HUES6 (cell line): ENCODE measurements around the gene ACOT7.

Experiments used
- H3K27ac ChIP-seq: 2 replicates; pipeline ENCODE4 v1.7.0; 2013; ENCODE audit warnings: low read depth, mild to moderate bottlenecking, low read length, inconsistent platforms
- H3K27me3 ChIP-seq: 2 replicates; pipeline ENCODE4 v1.6.1; 2013; ENCODE audit warnings: low read length; ENCODE audit not compliant: control insufficient read depth, insufficient read depth
- H3K36me3 ChIP-seq: 2 replicates; pipeline ENCODE4 v1.6.1; 2013; ENCODE audit warnings: low read length; ENCODE audit not compliant: control insufficient read depth, insufficient read depth
- H3K4me1 ChIP-seq: 2 replicates; pipeline ENCODE4 v1.6.1; 2013; ENCODE audit warnings: low read length; ENCODE audit not compliant: control insufficient read depth, insufficient read depth
- H3K4me3 ChIP-seq: 2 replicates; pipeline ENCODE4 v1.5.1; 2013; ENCODE audit warnings: low read depth, low read length
- H3K9ac ChIP-seq: one replicate; pipeline ENCODE4 v1.6.1; 2013; ENCODE audit warnings: mild to moderate bottlenecking, low read length
- H3K9me3 ChIP-seq: 2 replicates; pipeline ENCODE4 v1.6.1; 2013; ENCODE audit warnings: low read depth, low read length; ENCODE audit not compliant: control insufficient read depth, insufficient read depth

The ACOT7 gene

GRCh38 chr1:6243993-6244392, 149.6 kb downstream of the ACOT7 start, which contains the start of gene HES3:
TSS of gene HES3 (plus strand) at chr1:6244179. CDS start at chr1:6244366, 187 bp downstream.
- Histone ChIP-seq H3K27ac (no peak within 1 kb of the TSS), H3K4me1 (peaks cover 43% of the 10 kb centered on the region), H3K27me3 (peaks cover 82% of the 10 kb centered on the region), H3K9ac (peak within 1 kb of the TSS; percentile 43), H3K36me3 (no peaks in the 10 kb centered on the region), H3K4me3 (peak within 1 kb of the TSS; percentile 71), H3K9me3 (no peaks in the 10 kb centered on the region)

- H3K36me3 ChIP-seq, result no peaks in the 10 kb centered on the region
- peaks cover 42% of the 10 kb centered on the region for H3K4me1 ChIP-seq
- peak overlapping the region; percentile 30; the same call in 1 of the 2 replicates for H3K4me3 ChIP-seq
- no peaks in the 10 kb centered on the region for H3K9me3 ChIP-seq
- H3K27ac ChIP-seq, result no peak overlapping the region
- H3K27me3 ChIP-seq, result peaks cover 74% of the 10 kb centered on the region
- H3K9ac ChIP-seq, result no peak overlapping the region
These were observed 150.3 kb downstream of the ACOT7 start for GRCh38 chr1:6243053-6243834.

DNA sequence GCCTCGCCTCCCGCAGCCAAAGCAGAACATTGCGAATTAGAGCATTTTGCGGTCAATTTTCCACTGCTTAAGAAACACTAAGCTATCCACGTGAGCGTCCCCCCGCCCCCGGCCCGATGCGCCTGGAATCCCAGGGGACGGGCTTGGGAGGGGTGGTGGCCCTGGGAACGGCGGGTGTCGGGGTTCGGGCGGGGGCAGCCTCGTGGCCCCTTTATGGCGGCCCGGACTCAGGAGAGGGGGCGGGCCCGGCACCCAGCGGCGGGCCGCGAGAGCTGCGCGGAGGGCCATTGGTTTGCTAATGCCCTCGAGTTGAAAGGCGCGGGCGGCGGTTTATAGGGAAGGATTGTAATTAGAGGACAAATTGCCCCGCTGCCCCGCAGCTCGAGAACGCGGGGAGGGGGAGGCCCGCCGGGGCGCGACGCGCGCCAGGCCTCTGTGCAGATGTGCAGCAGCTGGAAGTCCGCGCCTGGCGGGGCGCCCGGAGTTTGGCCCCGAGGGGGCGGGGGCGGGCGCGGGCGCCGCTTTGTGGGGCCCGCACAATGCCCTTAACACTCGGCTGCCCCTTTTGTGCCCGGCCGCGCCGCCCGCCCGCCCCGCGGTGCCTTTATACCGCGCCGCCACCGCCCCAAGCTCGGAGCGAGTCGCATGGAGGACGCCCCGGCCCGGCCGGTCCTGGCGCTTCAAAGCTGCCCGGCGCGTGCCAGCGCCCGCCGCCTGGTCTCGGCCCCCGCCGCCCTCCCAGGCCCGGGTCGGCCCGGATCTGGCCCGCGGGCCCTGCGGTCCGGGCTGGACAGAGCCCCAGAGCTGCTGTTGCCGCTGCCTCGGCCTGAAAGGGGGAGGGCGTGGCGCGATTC, 151.5 kb downstream of the ACOT7 start:
- no peaks in the 10 kb centered on the region for H3K36me3 ChIP-seq
- peak overlapping the region; percentile 35 for H3K4me3 ChIP-seq
- H3K27me3 ChIP-seq, result peaks cover 63% of the 10 kb centered on the region
- peaks cover 45% of the 10 kb centered on the region for H3K4me1 ChIP-seq
- no peak overlapping the region for H3K27ac ChIP-seq
- H3K9me3 ChIP-seq, result no peaks in the 10 kb centered on the region
- H3K9ac ChIP-seq, result peak overlapping the region; percentile 51

- H3K27ac ChIP-seq, result no peak overlapping the region
- H3K27me3 ChIP-seq, result peaks cover 56% of the 10 kb centered on the region
- H3K9me3 ChIP-seq, result no peaks in the 10 kb centered on the region
- peak overlapping the region; percentile 51 for H3K9ac ChIP-seq
- H3K4me3 ChIP-seq, result peak overlapping the region; percentile 33
- no peaks in the 10 kb centered on the region for H3K36me3 ChIP-seq
- H3K4me1 ChIP-seq, result peaks cover 42% of the 10 kb centered on the region
These were observed 152.3 kb downstream of the ACOT7 start for GRCh38 chr1:6241107-6241886.

DNA sequence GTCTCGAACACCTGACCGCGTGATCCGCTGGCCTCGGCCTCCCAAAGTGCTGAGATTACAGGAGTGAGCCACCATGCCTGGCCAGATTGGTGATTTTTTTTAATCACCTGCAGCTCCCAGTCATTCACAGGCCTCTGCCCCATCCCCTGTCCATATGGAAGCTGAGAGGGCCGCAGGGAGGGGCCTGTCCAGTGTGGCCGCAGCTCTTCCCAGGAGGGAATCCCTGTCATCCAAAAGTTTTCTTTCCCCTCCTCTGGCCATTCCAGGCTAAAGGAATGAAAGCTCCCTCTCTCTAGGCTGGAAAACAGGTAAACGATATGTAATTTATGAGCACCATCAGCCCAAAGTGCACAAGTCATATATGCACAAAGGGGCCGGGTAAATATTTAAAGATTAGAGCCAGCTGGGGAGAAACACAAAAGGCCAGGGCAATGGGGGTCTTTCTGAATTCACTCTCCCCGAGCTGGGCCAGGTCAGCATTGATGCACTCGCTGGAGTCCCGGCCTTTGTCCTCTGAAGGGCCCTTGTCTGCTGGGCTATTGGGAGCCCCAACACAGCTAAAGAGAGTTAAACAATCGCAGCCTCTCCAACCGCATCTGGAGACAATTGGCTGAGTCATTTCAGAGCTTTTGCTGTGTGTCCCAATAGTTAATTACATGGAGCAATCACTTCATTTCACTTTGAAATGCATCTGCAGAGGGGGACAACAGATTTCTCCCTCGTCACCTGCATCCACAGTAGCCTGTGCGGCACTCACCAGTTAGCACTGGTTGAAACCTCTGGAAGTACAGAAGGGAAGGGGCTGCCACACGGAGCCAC, 153.4 kb downstream of the ACOT7 start:
- Histone ChIP-seq H3K4me3 (peak overlapping the region; percentile 10), H3K27ac (peak overlapping the region; percentile 77), H3K9ac (peak overlapping the region; percentile 54), H3K4me1 (peaks cover 44% of the 10 kb centered on the region), H3K9me3 (no peaks in the 10 kb centered on the region), H3K36me3 (no peaks in the 10 kb centered on the region), H3K27me3 (peaks cover 49% of the 10 kb centered on the region)

- peaks cover 52% of the 10 kb centered on the region for H3K4me1 ChIP-seq
- H3K4me3 ChIP-seq, result peak overlapping the region; percentile 38
- peaks cover 41% of the 10 kb centered on the region for H3K27me3 ChIP-seq
- peaks cover 3% of the 10 kb centered on the region; the same call in 1 of the 2 replicates for H3K36me3 ChIP-seq
- peak overlapping the region; percentile 81 for H3K27ac ChIP-seq
- H3K9me3 ChIP-seq, result no peaks in the 10 kb centered on the region
- H3K9ac ChIP-seq, result peak overlapping the region; percentile 72
These were observed 154.3 kb downstream of the ACOT7 start for GRCh38 chr1:6239213-6239752.

GRCh38 chr1:6237093-6237492, 156.5 kb downstream of the ACOT7 start:
- Histone ChIP-seq H3K4me3 (no peak overlapping the region; the same call in 1 of the 2 replicates), H3K27me3 (peaks cover 23% of the 10 kb centered on the region), H3K4me1 (peaks cover 42% of the 10 kb centered on the region), H3K27ac (no peak overlapping the region), H3K9me3 (no peaks in the 10 kb centered on the region), H3K9ac (no peak overlapping the region), H3K36me3 (peaks cover 20% of the 10 kb centered on the region)

DNA sequence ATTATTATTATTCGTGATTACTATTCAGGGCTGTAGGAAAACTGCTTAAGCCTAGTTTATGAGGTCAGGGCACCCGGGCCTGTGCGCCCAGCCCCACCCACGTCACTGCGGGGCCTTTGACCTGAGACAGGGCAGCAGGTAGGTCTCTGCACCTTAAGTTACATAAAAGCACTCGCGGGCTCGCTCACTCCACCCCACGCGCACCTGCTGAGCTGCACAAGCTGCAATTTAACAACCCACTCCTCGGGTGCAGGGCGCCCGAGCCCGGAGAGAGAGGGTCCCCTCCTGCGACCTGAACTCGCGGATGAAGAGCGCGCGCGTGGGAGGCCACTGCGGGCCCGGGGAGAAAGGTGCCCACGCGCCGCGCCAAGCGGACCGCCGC, 158.3 kb downstream of the ACOT7 start:
- Histone ChIP-seq H3K4me3 (peak overlapping the region; percentile 75), H3K27me3 (peaks cover 5% of the 10 kb centered on the region), H3K27ac (no peak overlapping the region; the same call in 1 of the 2 replicates), H3K36me3 (peaks cover 35% of the 10 kb centered on the region), H3K9me3 (no peaks in the 10 kb centered on the region), H3K4me1 (peaks cover 27% of the 10 kb centered on the region), H3K9ac (peak overlapping the region; percentile 98)

- H3K9me3 ChIP-seq, result no peaks in the 10 kb centered on the region
- H3K9ac ChIP-seq, result peak overlapping the region; percentile 98
- H3K27me3 ChIP-seq, result no peaks in the 10 kb centered on the region
- H3K36me3 ChIP-seq, result peaks cover 41% of the 10 kb centered on the region
- H3K4me3 ChIP-seq, result peak overlapping the region; percentile 75
- peaks cover 21% of the 10 kb centered on the region for H3K4me1 ChIP-seq
- H3K27ac ChIP-seq, result no peak overlapping the region; the same call in 1 of the 2 replicates
These were observed 158.9 kb downstream of the ACOT7 start for GRCh38 chr1:6234502-6235295.
